ENCODE measurements around the gene ELOVL6. TPM values are rescaled to one million over a fixed set of nuclear protein-coding genes. Genes with fewer than 3 reads are reported as not detected.

The ELOVL6 gene
- total and polyA plus RNA-seq, 9 donors, result 0.36 to 10.4 (median 3.6) TPM

GRCh38 chr4:110130576-110131358 lies 67.6 kb downstream of the ELOVL6 start:
- WGBS, 3 donors, result 80 to 91% (median 81%) methylated on average over 4 of the region's 4 CpGs

GRCh38 chr4:110129544-110129943 lies 68.9 kb downstream of the ELOVL6 start:
- H3K36me3 ChIP-seq, result no peaks in the 10 kb centered on the region
- TF ChIP-seq, protein P1, sequence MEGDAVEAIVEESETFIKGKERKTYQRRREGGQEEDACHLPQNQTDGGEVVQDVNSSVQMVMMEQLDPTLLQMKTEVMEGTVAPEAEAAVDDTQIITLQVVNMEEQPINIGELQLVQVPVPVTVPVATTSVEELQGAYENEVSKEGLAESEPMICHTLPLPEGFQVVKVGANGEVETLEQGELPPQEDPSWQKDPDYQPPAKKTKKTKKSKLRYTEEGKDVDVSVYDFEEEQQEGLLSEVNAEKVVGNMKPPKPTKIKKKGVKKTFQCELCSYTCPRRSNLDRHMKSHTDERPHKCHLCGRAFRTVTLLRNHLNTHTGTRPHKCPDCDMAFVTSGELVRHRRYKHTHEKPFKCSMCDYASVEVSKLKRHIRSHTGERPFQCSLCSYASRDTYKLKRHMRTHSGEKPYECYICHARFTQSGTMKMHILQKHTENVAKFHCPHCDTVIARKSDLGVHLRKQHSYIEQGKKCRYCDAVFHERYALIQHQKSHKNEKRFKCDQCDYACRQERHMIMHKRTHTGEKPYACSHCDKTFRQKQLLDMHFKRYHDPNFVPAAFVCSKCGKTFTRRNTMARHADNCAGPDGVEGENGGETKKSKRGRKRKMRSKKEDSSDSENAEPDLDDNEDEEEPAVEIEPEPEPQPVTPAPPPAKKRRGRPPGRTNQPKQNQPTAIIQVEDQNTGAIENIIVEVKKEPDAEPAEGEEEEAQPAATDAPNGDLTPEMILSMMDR (IDR thresholded peaks at IDR 0.05), result no peak
- TF ChIP-seq POLR2A (IDR thresholded peaks at IDR 0.05), result no peak
- H3K9me3 ChIP-seq, result no peaks in the 10 kb centered on the region
- H3K4me1 ChIP-seq (ENCODE audit: insufficient read depth), result no peaks in the 10 kb centered on the region
- WGBS, 3 donors, result 89 to 92% (median 91%) methylated on average over 3 of the region's 3 CpGs
- DNase-seq, result no peak
- intact Hi-C loops (cut with DNase I), result no loop called here
- no peak overlapping the region for H3K27ac ChIP-seq
- no peaks in the 10 kb centered on the region for H3K27me3 ChIP-seq
- H3K4me3 ChIP-seq, result no peak overlapping the region

More at GRCh38 chr4:110130576-110131358, 67.6 kb downstream of the ELOVL6 start:
- no peaks in the 10 kb centered on the region for H3K9me3 ChIP-seq
- no peak overlapping the region for H3K4me3 ChIP-seq
- DNase-seq, result no peak
- no peaks in the 10 kb centered on the region for H3K27me3 ChIP-seq
- no peak overlapping the region for H3K27ac ChIP-seq
- TF ChIP-seq, protein P1 (IDR thresholded peaks at IDR 0.05), result no peak
- TF ChIP-seq EP300 (IDR thresholded peaks at IDR 0.05), result no peak
- no peak for TF ChIP-seq POLR2A (IDR thresholded peaks at IDR 0.05)
- intact Hi-C loops (cut with DNase I), result no loop called here
- no peaks in the 10 kb centered on the region for H3K36me3 ChIP-seq
- no peaks in the 10 kb centered on the region for H3K4me1 ChIP-seq (ENCODE audit: insufficient read depth)

DNA sequence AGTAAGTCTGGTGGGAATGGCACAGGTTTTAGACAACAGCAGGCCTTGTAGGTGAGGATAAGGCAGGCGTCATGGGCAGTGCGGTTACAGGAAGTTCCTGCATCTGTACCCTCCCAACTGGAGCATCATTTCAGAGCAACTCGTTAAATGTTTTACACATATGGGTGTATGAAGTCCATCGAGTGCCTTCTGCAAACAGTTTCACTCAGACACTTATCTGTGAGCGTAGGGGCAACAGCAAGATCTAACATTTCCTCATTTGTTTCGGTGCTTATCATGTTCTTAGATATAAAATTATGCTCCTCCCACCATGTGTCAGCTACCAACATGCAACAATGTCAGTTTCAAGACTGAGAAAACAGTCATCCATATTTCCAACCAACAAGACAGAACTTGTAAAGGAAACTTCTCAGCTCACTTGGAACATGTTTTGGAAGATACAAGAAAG lies 69.9 kb downstream of the ELOVL6 start:
- intact Hi-C loops (cut with DNase I), result no loop called here
- DNase-seq, result no peak
- Histone ChIP-seq H3K4me1 (ENCODE audit: insufficient read depth) (no peaks in the 10 kb centered on the region), H3K27ac (no peak overlapping the region), H3K4me3 (no peak overlapping the region), H3K36me3 (no peaks in the 10 kb centered on the region), H3K9me3 (no peaks in the 10 kb centered on the region), H3K27me3 (no peaks in the 10 kb centered on the region)
- TF ChIP-seq, protein P1 (IDR thresholded peaks at IDR 0.05), result no peak
- TF ChIP-seq EP300 (IDR thresholded peaks at IDR 0.05) (no peak), POLR2A (IDR thresholded peaks at IDR 0.05) (no peak)
- WGBS, 3 donors, result 84 to 88% (median 88%) methylated on average over 6 of the region's 6 CpGs

GRCh38 chr4:110128029-110128428 lies 70.4 kb downstream of the ELOVL6 start:
- intact Hi-C loops (cut with DNase I), result no loop called here
- Histone ChIP-seq H3K27ac (no peak overlapping the region), H3K36me3 (no peaks in the 10 kb centered on the region), H3K4me1 (ENCODE audit: insufficient read depth) (no peaks in the 10 kb centered on the region), H3K9me3 (no peaks in the 10 kb centered on the region), H3K4me3 (no peak overlapping the region), H3K27me3 (no peaks in the 10 kb centered on the region)
- 72 to 74% (median 73%) methylated on average over 4 of the region's 4 CpGs for WGBS, 3 donors
- no peak for TF ChIP-seq POLR2A (IDR thresholded peaks at IDR 0.05)
- TF ChIP-seq, protein P1 (IDR thresholded peaks at IDR 0.05), result no peak
- no peak for TF ChIP-seq EP300 (IDR thresholded peaks at IDR 0.05)
- no peak for DNase-seq
